Upper lobe of left lung (tissue), 4 donors: ENCODE measurements around the gene CAPNS2.

Experiments used
- POLR2A ChIP-seq, 4 donors: fragments of 450-650 bp; IDR thresholded peaks; one replicate each; pipeline ENCODE4 v1.5.1; 2016 to 2017; ENCODE audit warnings: antibody characterized with exemption in 4 of 4, mild to moderate bottlenecking in 2 of 4
- TF ChIP-seq, protein P1 (sequence below), 6 experiments: fragments of 450-650 bp in 4 of 6; fragments of 200-600 bp in 2 of 6; sonication (generic) in 2 of 6; IDR thresholded peaks; one replicate each; pipeline ENCODE4 v1.5.1; 2016 to 2019; ENCODE audit warnings: antibody characterized with exemption in 6 of 6

DNA sequence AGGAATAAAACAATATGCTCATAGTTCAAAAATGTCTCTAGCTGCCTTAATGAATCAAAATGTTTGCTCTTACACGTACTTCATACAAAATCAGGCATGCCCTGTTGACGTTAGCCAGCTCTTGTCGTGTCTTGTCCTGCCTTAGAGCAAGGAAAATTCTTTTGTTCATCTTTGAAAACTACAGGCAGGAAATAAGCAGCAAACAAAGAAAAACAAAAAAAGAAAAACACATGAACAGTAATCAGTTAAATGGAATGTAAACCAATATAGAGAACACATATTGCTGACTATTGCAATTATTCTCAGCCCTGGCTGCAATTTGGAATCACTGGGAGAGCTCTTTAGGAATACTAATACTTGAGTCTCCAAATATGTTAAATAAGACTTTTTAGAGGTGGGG is 1.7 kb downstream of the CAPNS2 start:
- TF ChIP-seq, protein P1, sequence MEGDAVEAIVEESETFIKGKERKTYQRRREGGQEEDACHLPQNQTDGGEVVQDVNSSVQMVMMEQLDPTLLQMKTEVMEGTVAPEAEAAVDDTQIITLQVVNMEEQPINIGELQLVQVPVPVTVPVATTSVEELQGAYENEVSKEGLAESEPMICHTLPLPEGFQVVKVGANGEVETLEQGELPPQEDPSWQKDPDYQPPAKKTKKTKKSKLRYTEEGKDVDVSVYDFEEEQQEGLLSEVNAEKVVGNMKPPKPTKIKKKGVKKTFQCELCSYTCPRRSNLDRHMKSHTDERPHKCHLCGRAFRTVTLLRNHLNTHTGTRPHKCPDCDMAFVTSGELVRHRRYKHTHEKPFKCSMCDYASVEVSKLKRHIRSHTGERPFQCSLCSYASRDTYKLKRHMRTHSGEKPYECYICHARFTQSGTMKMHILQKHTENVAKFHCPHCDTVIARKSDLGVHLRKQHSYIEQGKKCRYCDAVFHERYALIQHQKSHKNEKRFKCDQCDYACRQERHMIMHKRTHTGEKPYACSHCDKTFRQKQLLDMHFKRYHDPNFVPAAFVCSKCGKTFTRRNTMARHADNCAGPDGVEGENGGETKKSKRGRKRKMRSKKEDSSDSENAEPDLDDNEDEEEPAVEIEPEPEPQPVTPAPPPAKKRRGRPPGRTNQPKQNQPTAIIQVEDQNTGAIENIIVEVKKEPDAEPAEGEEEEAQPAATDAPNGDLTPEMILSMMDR (IDR thresholded peaks at IDR 0.05): no peak
- TF ChIP-seq POLR2A (IDR thresholded peaks at IDR 0.05): no peak
